SU-DHL-6 (cell line): ENCODE data around the gene STBD1.

ENCODE experiments used
- CTCF ChIP-seq: fragments of 200-600 bp; sonication (generic); IDR thresholded peaks from one replicate; pipeline ENCODE4 v1.5.1; 2017; ENCODE audit warnings: antibody characterized with exemption, mild to moderate bottlenecking, low read length, moderate library complexity; ENCODE audit not compliant: insufficient read depth, poor library complexity, severe bottlenecking
- EZH2phosphoT487 ChIP-seq: fragments of 200-600 bp; sonication (generic), shearing (Covaris generic); conservative IDR thresholded peaks from 2 replicates; pipeline ENCODE4 v1.6.1; 2018; ENCODE audit warnings: mild to moderate bottlenecking, antibody characterized with exemption, low read length, moderate library complexity, mixed read lengths

- no peak for TF ChIP-seq CTCF
- TF ChIP-seq EZH2phosphoT487 = no peak
Measured at GRCh38 chr4:76315267-76315918, 8.9 kb downstream of the STBD1 start.
